Stimulated activated naive CD8-positive, alpha-beta T cell treated with anti-CD3 and anti-CD28 coated beads, Interleukin-15, Interleukin-2, amounts not matched to agents 100 ng/mL and 50 ng/mL, for 24 hours (primary cell): ENCODE results near the gene TLCD4.

ENCODE experiments used
- H3K27ac Mint-ChIP-seq: one replicate; pipeline ENCODE4 v1.8.0; 2021; ENCODE audit warnings: mild to moderate bottlenecking, mixed read lengths
- H3K27me3 Mint-ChIP-seq: one replicate; pipeline ENCODE4 v1.8.0; 2021; ENCODE audit warnings: mixed read lengths
- H3K36me3 Mint-ChIP-seq: one replicate; pipeline ENCODE4 v1.8.0; 2021; ENCODE audit warnings: low read depth, mixed read lengths
- H3K4me1 Mint-ChIP-seq: one replicate; pipeline ENCODE4 v1.8.0; 2021; ENCODE audit warnings: low read depth, mixed read lengths
- H3K4me3 Mint-ChIP-seq: one replicate; pipeline ENCODE4 v1.8.0; 2021; ENCODE audit warnings: mild to moderate bottlenecking, mixed read lengths
- H3K9me3 Mint-ChIP-seq: one replicate; pipeline ENCODE4 v1.8.0; 2021; ENCODE audit warnings: mixed read lengths

The TLCD4 gene

GRCh38 chr1:95116580-95117206 lies 462 bp upstream of the TLCD4 start:
- Mint-ChIP-seq H3K9me3 (no peaks in the 10 kb centered on the region), H3K4me1 (peaks cover 4% of the 10 kb centered on the region), H3K36me3 (no peaks in the 10 kb centered on the region), H3K27ac (peak overlapping the region; percentile 49), H3K4me3 (peak overlapping the region; percentile 85), H3K27me3 (peaks cover 53% of the 10 kb centered on the region)

GRCh38 chr1:95118067-95118499 lies 928 bp downstream of the TLCD4 start:
- peaks cover 4% of the 10 kb centered on the region for H3K4me1 Mint-ChIP-seq
- H3K27ac Mint-ChIP-seq: peak overlapping the region; percentile 40
- H3K27me3 Mint-ChIP-seq: peaks cover 45% of the 10 kb centered on the region
- H3K36me3 Mint-ChIP-seq: no peaks in the 10 kb centered on the region
- H3K4me3 Mint-ChIP-seq: peak overlapping the region; percentile 78
- no peaks in the 10 kb centered on the region for H3K9me3 Mint-ChIP-seq

- H3K9me3 Mint-ChIP-seq: no peaks in the 10 kb centered on the region
- H3K4me1 Mint-ChIP-seq: peaks cover 4% of the 10 kb centered on the region
- H3K27ac Mint-ChIP-seq: peak overlapping the region; percentile 29
- peak overlapping the region; percentile 50 for H3K4me3 Mint-ChIP-seq
- no peaks in the 10 kb centered on the region for H3K36me3 Mint-ChIP-seq
- H3K27me3 Mint-ChIP-seq: peaks cover 47% of the 10 kb centered on the region
Measured at GRCh38 chr1:95118710-95119109, 1.6 kb downstream of the TLCD4 start.

- Mint-ChIP-seq H3K27me3 (peaks cover 47% of the 10 kb centered on the region), H3K27ac (no peak overlapping the region), H3K9me3 (no peaks in the 10 kb centered on the region), H3K36me3 (no peaks in the 10 kb centered on the region), H3K4me3 (no peak overlapping the region), H3K4me1 (peaks cover 4% of the 10 kb centered on the region)
Measured at GRCh38 chr1:95119273-95119672, 2.1 kb downstream of the TLCD4 start.

- no peak overlapping the region for H3K4me3 Mint-ChIP-seq
- H3K9me3 Mint-ChIP-seq: no peaks in the 10 kb centered on the region
- H3K27ac Mint-ChIP-seq: no peak overlapping the region
- peaks cover 4% of the 10 kb centered on the region for H3K4me1 Mint-ChIP-seq
- H3K36me3 Mint-ChIP-seq: no peaks in the 10 kb centered on the region
- peaks cover 35% of the 10 kb centered on the region for H3K27me3 Mint-ChIP-seq
Measured at GRCh38 chr1:95122151-95122697, 5.1 kb downstream of the TLCD4 start.

GRCh38 chr1:95124342-95124741 lies 7.2 kb downstream of the TLCD4 start:
- Mint-ChIP-seq H3K36me3 (no peaks in the 10 kb centered on the region), H3K4me1 (no peaks in the 10 kb centered on the region), H3K27ac (no peak overlapping the region), H3K9me3 (no peaks in the 10 kb centered on the region), H3K4me3 (no peak overlapping the region), H3K27me3 (peaks cover 21% of the 10 kb centered on the region)

- H3K27ac Mint-ChIP-seq: no peak overlapping the region
- H3K9me3 Mint-ChIP-seq: no peaks in the 10 kb centered on the region
- no peak overlapping the region for H3K4me3 Mint-ChIP-seq
- H3K36me3 Mint-ChIP-seq: no peaks in the 10 kb centered on the region
- peaks cover 11% of the 10 kb centered on the region for H3K27me3 Mint-ChIP-seq
- no peaks in the 10 kb centered on the region for H3K4me1 Mint-ChIP-seq
Measured at GRCh38 chr1:95126366-95126765, 9.2 kb downstream of the TLCD4 start.

GRCh38 chr1:95126846-95127245 lies 9.7 kb downstream of the TLCD4 start:
- no peaks in the 10 kb centered on the region for H3K9me3 Mint-ChIP-seq
- no peak overlapping the region for H3K27ac Mint-ChIP-seq
- H3K4me1 Mint-ChIP-seq: no peaks in the 10 kb centered on the region
- H3K27me3 Mint-ChIP-seq: peaks cover 13% of the 10 kb centered on the region
- H3K36me3 Mint-ChIP-seq: no peaks in the 10 kb centered on the region
- no peak overlapping the region for H3K4me3 Mint-ChIP-seq

- peaks cover 13% of the 10 kb centered on the region for H3K27me3 Mint-ChIP-seq
- H3K27ac Mint-ChIP-seq: no peak overlapping the region
- H3K4me1 Mint-ChIP-seq: no peaks in the 10 kb centered on the region
- H3K4me3 Mint-ChIP-seq: no peak overlapping the region
- no peaks in the 10 kb centered on the region for H3K9me3 Mint-ChIP-seq
- no peaks in the 10 kb centered on the region for H3K36me3 Mint-ChIP-seq
Measured at GRCh38 chr1:95127380-95127779, 10.2 kb downstream of the TLCD4 start.

GRCh38 chr1:95132762-95133161 lies 15.6 kb downstream of the TLCD4 start:
- Mint-ChIP-seq H3K9me3 (no peaks in the 10 kb centered on the region), H3K27me3 (peaks cover 12% of the 10 kb centered on the region), H3K36me3 (no peaks in the 10 kb centered on the region), H3K4me1 (no peaks in the 10 kb centered on the region), H3K4me3 (no peak overlapping the region), H3K27ac (no peak overlapping the region)

GRCh38 chr1:95133687-95134086 lies 16.5 kb downstream of the TLCD4 start:
- H3K36me3 Mint-ChIP-seq: no peaks in the 10 kb centered on the region
- H3K27me3 Mint-ChIP-seq: peaks cover 14% of the 10 kb centered on the region
- H3K9me3 Mint-ChIP-seq: no peaks in the 10 kb centered on the region
- H3K4me3 Mint-ChIP-seq: no peak overlapping the region
- no peaks in the 10 kb centered on the region for H3K4me1 Mint-ChIP-seq
- no peak overlapping the region for H3K27ac Mint-ChIP-seq

GRCh38 chr1:95138223-95138622 lies 21.1 kb downstream of the TLCD4 start:
- H3K4me3 Mint-ChIP-seq: no peak overlapping the region
- H3K9me3 Mint-ChIP-seq: no peaks in the 10 kb centered on the region
- H3K27ac Mint-ChIP-seq: no peak overlapping the region
- H3K4me1 Mint-ChIP-seq: no peaks in the 10 kb centered on the region
- peaks cover 7% of the 10 kb centered on the region for H3K27me3 Mint-ChIP-seq
- H3K36me3 Mint-ChIP-seq: no peaks in the 10 kb centered on the region

- Mint-ChIP-seq H3K27me3 (peaks cover 7% of the 10 kb centered on the region), H3K4me3 (no peak overlapping the region), H3K4me1 (no peaks in the 10 kb centered on the region), H3K36me3 (no peaks in the 10 kb centered on the region), H3K9me3 (no peaks in the 10 kb centered on the region), H3K27ac (no peak overlapping the region)
Measured at GRCh38 chr1:95139039-95139438, 21.9 kb downstream of the TLCD4 start.

GRCh38 chr1:95140791-95141190 lies 23.6 kb downstream of the TLCD4 start:
- Mint-ChIP-seq H3K27me3 (peaks cover 7% of the 10 kb centered on the region), H3K4me1 (peaks cover 4% of the 10 kb centered on the region), H3K4me3 (no peak overlapping the region), H3K36me3 (no peaks in the 10 kb centered on the region), H3K27ac (no peak overlapping the region), H3K9me3 (no peaks in the 10 kb centered on the region)

- Mint-ChIP-seq H3K27me3 (no peaks in the 10 kb centered on the region), H3K4me3 (no peak overlapping the region), H3K36me3 (no peaks in the 10 kb centered on the region), H3K9me3 (no peaks in the 10 kb centered on the region), H3K4me1 (peaks cover 8% of the 10 kb centered on the region), H3K27ac (no peak overlapping the region)
Measured at GRCh38 chr1:95145493-95145892, 28.3 kb downstream of the TLCD4 start.

GRCh38 chr1:95146637-95147036 lies 29.5 kb downstream of the TLCD4 start:
- H3K36me3 Mint-ChIP-seq: no peaks in the 10 kb centered on the region
- peaks cover 8% of the 10 kb centered on the region for H3K4me1 Mint-ChIP-seq
- no peak overlapping the region for H3K4me3 Mint-ChIP-seq
- no peaks in the 10 kb centered on the region for H3K9me3 Mint-ChIP-seq
- H3K27me3 Mint-ChIP-seq: no peaks in the 10 kb centered on the region
- H3K27ac Mint-ChIP-seq: no peak overlapping the region
